Upper lobe of left lung (tissue), 6 donors: ENCODE data around the gene GAS2L2. TPM values are rescaled to one million over a fixed set of nuclear protein-coding genes. Genes with fewer than 3 reads are reported as not detected.

Experiments
- ATAC-seq, 2 donors: fragments of 200-7000 bp; cut with Tn5 transposase; one replicate each; pipeline ENCODE4 v1.9.1; 2022; ENCODE audit warnings: mild to moderate bottlenecking in 2 of 2, moderate library complexity in 2 of 2; ENCODE audit not compliant: low FRiP score in 2 of 2
- DNase-seq, 2 donors: peaks; one replicate each; pipeline ENCODE4 v3.0.0-alpha.2; 2019 to 2020
- H3K27ac ChIP-seq, 4 donors: fragments of 200-600 bp; sonication (generic); one replicate each; pipeline ENCODE4 v1.5.1; 2016 to 2019
- H3K27me3 ChIP-seq, 4 donors: fragments of 200-600 bp; sonication (generic); one replicate each; pipeline ENCODE4 v1.5.1; 2017 to 2019
- H3K36me3 ChIP-seq, 4 donors: fragments of 200-600 bp; sonication (generic); one replicate each; pipeline ENCODE4 v1.5.1; 2016 to 2019
- H3K4me1 ChIP-seq, 4 donors: fragments of 200-600 bp; sonication (generic); one replicate each; pipeline ENCODE4 v1.5.1; 2018 to 2019
- H3K4me3 ChIP-seq, 4 donors: fragments of 200-600 bp; sonication (generic); one replicate each; pipeline ENCODE4 v1.5.1; 2017 to 2019; ENCODE audit warnings: mild to moderate bottlenecking in 2 of 4, moderate library complexity in 1 of 4
- H3K9me3 ChIP-seq, 4 donors: fragments of 200-600 bp; sonication (generic); one replicate each; pipeline ENCODE4 v1.5.1; 2018 to 2019
- CTCF ChIP-seq, 6 experiments: fragments of 450-650 bp in 4 of 6; fragments of 200-600 bp in 2 of 6; sonication (generic) in 2 of 6; IDR thresholded peaks; one replicate each; pipeline ENCODE4 v1.5.1; 2016 to 2019; ENCODE audit warnings: antibody characterized with exemption in 6 of 6
- EP300 ChIP-seq, 4 donors: sonication (generic); formaldehyde crosslinking; IDR thresholded peaks; one replicate each; pipeline ENCODE4 v1.5.1; 2017; ENCODE audit warnings: antibody characterized with exemption in 4 of 4, control low read depth in 2 of 4
- POLR2A ChIP-seq, 4 donors: fragments of 450-650 bp; IDR thresholded peaks; one replicate each; pipeline ENCODE4 v1.5.1; 2016 to 2017; ENCODE audit warnings: antibody characterized with exemption in 4 of 4, mild to moderate bottlenecking in 2 of 4
- POLR2AphosphoS5 ChIP-seq, 2 donors: sonication (generic); formaldehyde crosslinking; IDR thresholded peaks; one replicate each; pipeline ENCODE4 v1.5.1; 2017; ENCODE audit warnings: antibody characterized with exemption in 2 of 2
- WGBS, 2 donors: methylation state at CpG; one replicate each; pipeline ENCODE4 v1.1.5; 2017 to 2018; 5-methylcytosine and 5-hydroxymethylcytosine counted together
- total RNA-seq, 6 donors: library from RNA; depleted of rRNA in 4 of 6; stranded (reverse); fragments of >200 nt in 4 of 6; gene quantifications; one replicate each; pipeline versions ENCODE4 v1.1.0 to v1.2.1, GENCODE V29; 2016 to 2021
- donor health status: DM: no; HTN: no; CAD: no; lungs with moderate emphysema.
- donor health status: DM: no; HTN: yes; CAD: no; lungs with severe emphysema.

Gene GAS2L2
- total RNA-seq, 6 donors from 2014 or later = 0.37 to 7.4 (median 3.3) TPM

GRCh38 chr17:35764123-35764991, 11.3 kb upstream of the GAS2L2 start:
- Histone ChIP-seq H3K4me3 (peak overlapping the region; percentile 36 to 62 (median 51)), H3K9me3 (no peaks in the 10 kb centered on the region), H3K4me1 (peaks cover 9 to 18% (median 13%) of the 10 kb centered on the region in 4 donors), H3K27me3 (no peaks in the 10 kb centered on the region), H3K27ac (peak overlapping the region in 2 of 4 donors; percentile 1 to 65), H3K36me3 (no peaks in the 10 kb centered on the region)
- WGBS, 2 donors = 5 to 8% methylated on average over 36 to 56 of the region's 75 CpGs
- ATAC-seq = peak; percentile 94 to 98
- peak; percentile 91 to 98 for DNase-seq
- TF ChIP-seq POLR2AphosphoS5 (IDR thresholded peaks at IDR 0.05) (peak; percentile 37 to 59), CTCF (IDR thresholded peaks at IDR 0.05) (peak; percentile 93 to 100 (median 99)), EP300 (IDR thresholded peaks at IDR 0.05) (no peak), POLR2A (IDR thresholded peaks at IDR 0.05) (peak in 1 of 4 donors; percentile 40)

- WGBS, 2 donors = 30 to 33% methylated on average over 17 of the region's 17 CpGs
- DNase-seq (no peak), ATAC-seq (no peak)
- Histone ChIP-seq H3K4me3 (peak overlapping the region in 2 of 4 donors; percentile 54 to 62), H3K27ac (peak overlapping the region in 1 of 4 donors; percentile 65), H3K9me3 (no peaks in the 10 kb centered on the region), H3K36me3 (no peaks in the 10 kb centered on the region), H3K4me1 (peaks cover 9 to 18% (median 13%) of the 10 kb centered on the region in 4 donors), H3K27me3 (no peaks in the 10 kb centered on the region)
- TF ChIP-seq POLR2AphosphoS5 (IDR thresholded peaks at IDR 0.05) = no peak
- TF ChIP-seq CTCF (IDR thresholded peaks at IDR 0.05) = no peak
- no peak for TF ChIP-seq EP300 (IDR thresholded peaks at IDR 0.05)
Measured at GRCh38 chr17:35763767-35764122, 10.7 kb upstream of the GAS2L2 start.

GRCh38 chr17:35761601-35762000, 8.6 kb upstream of the GAS2L2 start:
- 78 to 85% methylated on average over 5 of the region's 5 CpGs for WGBS, 2 donors
- peaks cover 9 to 18% (median 13%) of the 10 kb centered on the region in 4 donors for H3K4me1 ChIP-seq
- DNase-seq (no peak), ATAC-seq (no peak)
- no peak overlapping the region for H3K4me3 ChIP-seq
- TF ChIP-seq CTCF (IDR thresholded peaks at IDR 0.05) = no peak
- no peak for TF ChIP-seq EP300 (IDR thresholded peaks at IDR 0.05)
- TF ChIP-seq POLR2AphosphoS5 (IDR thresholded peaks at IDR 0.05) = no peak
- no peak for TF ChIP-seq POLR2A (IDR thresholded peaks at IDR 0.05)
- H3K27ac ChIP-seq = no peak overlapping the region
- no peaks in the 10 kb centered on the region for H3K27me3 ChIP-seq
- no peaks in the 10 kb centered on the region for H3K9me3 ChIP-seq
- H3K36me3 ChIP-seq = no peaks in the 10 kb centered on the region

- peaks cover 9 to 18% (median 13%) of the 10 kb centered on the region in 4 donors for H3K4me1 ChIP-seq
- H3K36me3 ChIP-seq = no peaks in the 10 kb centered on the region
- no peak for TF ChIP-seq EP300 (IDR thresholded peaks at IDR 0.05)
- TF ChIP-seq POLR2AphosphoS5 (IDR thresholded peaks at IDR 0.05) = no peak
- TF ChIP-seq CTCF (IDR thresholded peaks at IDR 0.05) = no peak
- no peak for TF ChIP-seq POLR2A (IDR thresholded peaks at IDR 0.05)
- H3K9me3 ChIP-seq = no peaks in the 10 kb centered on the region
- 70 to 100% methylated on average over 1 of the region's 1 CpG for WGBS, 2 donors
- no peaks in the 10 kb centered on the region for H3K27me3 ChIP-seq
- no peak within 1 kb of the TSS for H3K4me3 ChIP-seq
- DNase-seq = no peak
- H3K27ac ChIP-seq = no peak within 1 kb of the TSS
- ATAC-seq = no peak
Measured at GRCh38 chr17:35760587-35760986, 7.5 kb upstream of the GAS2L2 start, which contains the start of gene C17orf50. Gene C17orf50 (plus strand): TSS chr17:35760887. CDS start chr17:35760942, 55 bp downstream.
